GM12878 (cell line): ENCODE data around the gene SSBP2. TPM values are rescaled to one million over a fixed set of nuclear protein-coding genes. Genes with fewer than 3 reads are reported as not detected.

Experiments
- CBFB ChIP-seq: IDR thresholded peaks from 2 replicates; pipeline ENCODE4 v1.6.1; 2016; ENCODE audit warnings: antibody characterized with exemption, low read depth
- MYB ChIP-seq: fragments of 150-350 bp; IDR thresholded peaks from 2 replicates; pipeline ENCODE4 v1.6.1; 2014; ENCODE audit warnings: mild to moderate bottlenecking, low read depth, low read length, borderline replicate concordance
- MYC ChIP-seq: IDR thresholded peaks from 2 replicates; pipeline ENCODE4 v1.6.1; 2011; ENCODE audit warnings: mild to moderate bottlenecking, low read length, moderate library complexity, inconsistent platforms; ENCODE audit not compliant: insufficient read depth, insufficient replicate concordance, insufficient read length, severe bottlenecking
- NFIC ChIP-seq: IDR thresholded peaks from 2 replicates; pipeline ENCODE4 v1.6.1; 2012; ENCODE audit warnings: low read depth, mild to moderate bottlenecking, inconsistent platforms, low read length, moderate library complexity
- PBX3 ChIP-seq: IDR thresholded peaks from 2 replicates; pipeline ENCODE4 v1.6.1; 2011; ENCODE audit warnings: mild to moderate bottlenecking, low read depth, low read length, moderate library complexity; ENCODE audit not compliant: insufficient replicate concordance
- PRDM15 ChIP-seq: fragments of 450-650 bp; formaldehyde crosslinking; IDR thresholded peaks from 2 replicates; pipeline ENCODE4 v1.4.0; 2020; ENCODE audit warnings: mild to moderate bottlenecking, moderate library complexity
- SIX5 ChIP-seq: IDR thresholded peaks from 2 replicates; pipeline ENCODE4 v1.6.1; 2011; ENCODE audit warnings: mild to moderate bottlenecking, low read depth, low read length, moderate library complexity; ENCODE audit not compliant: severe bottlenecking
- polyA plus RNA-seq, 11 experiments: library from polyadenylated mRNA; depleted of rRNA in 4 of 11; unstranded in 6 of 11; stranded (reverse) in 5 of 11; fragments of >200 nt; fragmentation: Nextera tagmentation in 4 of 11; fragmentation: Illumina TruSeq in 1 of 11; extraction: Ambion mirVana in 4 of 11; extraction: Trizol in 1 of 11; gene quantifications; 1 replicate in 1 of 11; 2 replicates in 10 of 11; pipeline versions ENCODE4 v1.2.1 to v1.2.3, GENCODE V29; 2011 to 2016; ENCODE audit warnings: inconsistent platforms in 2 of 11, missing spikeins in 2 of 11, low read depth in 1 of 11
- total RNA-seq, 4 experiments: library from RNA; depleted of rRNA in 3 of 4; stranded (reverse); fragments of >200 nt in 3 of 4; fragmentation: Illumina TruSeq in 1 of 4; extraction: Trizol in 1 of 4; gene quantifications; 2 replicates each; pipeline versions ENCODE4 v1.2.1 to v1.2.3, GENCODE V29; 2013 to 2021
- TF ChIP-seq, protein P1 (sequence below): fragments of 150-350 bp; IDR thresholded peaks from 2 replicates; pipeline ENCODE4 v1.6.1; 2016; ENCODE audit warnings: low read depth, low read length

SSBP2 gene
- total and polyA plus RNA-seq, 10 of the 15 experiments (the other 5 are each of a cell fraction or from before 2014, with no cell fraction given), result 52.2 to 132 (median 110) TPM

DNA sequence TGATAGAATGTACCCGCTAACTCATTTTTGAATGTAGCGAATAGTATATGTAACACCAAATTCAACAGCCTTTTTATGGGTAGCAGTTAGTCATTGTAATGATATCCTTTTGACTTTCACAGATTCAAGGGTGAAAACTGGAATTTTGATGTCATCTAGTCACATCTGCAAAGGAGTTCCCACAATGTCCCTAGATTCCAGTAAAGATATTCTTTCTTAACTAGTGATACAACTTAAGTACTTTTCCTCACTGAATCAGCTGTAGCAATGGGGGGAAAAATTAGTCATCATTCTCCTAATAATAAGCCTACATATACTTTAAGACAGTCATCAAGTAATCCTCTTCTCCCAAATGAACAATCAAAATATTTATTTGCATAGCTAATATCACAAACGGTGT, 11.5 kb upstream of the SSBP2 start (continued):
- TF ChIP-seq MYB (no peak), PBX3 (no peak), MYC (no peak), PRDM15 (CRISPR knock-in tag) (no peak), CBFB (no peak), NFIC (no peak), SIX5 (no peak)
- TF ChIP-seq, protein P1, sequence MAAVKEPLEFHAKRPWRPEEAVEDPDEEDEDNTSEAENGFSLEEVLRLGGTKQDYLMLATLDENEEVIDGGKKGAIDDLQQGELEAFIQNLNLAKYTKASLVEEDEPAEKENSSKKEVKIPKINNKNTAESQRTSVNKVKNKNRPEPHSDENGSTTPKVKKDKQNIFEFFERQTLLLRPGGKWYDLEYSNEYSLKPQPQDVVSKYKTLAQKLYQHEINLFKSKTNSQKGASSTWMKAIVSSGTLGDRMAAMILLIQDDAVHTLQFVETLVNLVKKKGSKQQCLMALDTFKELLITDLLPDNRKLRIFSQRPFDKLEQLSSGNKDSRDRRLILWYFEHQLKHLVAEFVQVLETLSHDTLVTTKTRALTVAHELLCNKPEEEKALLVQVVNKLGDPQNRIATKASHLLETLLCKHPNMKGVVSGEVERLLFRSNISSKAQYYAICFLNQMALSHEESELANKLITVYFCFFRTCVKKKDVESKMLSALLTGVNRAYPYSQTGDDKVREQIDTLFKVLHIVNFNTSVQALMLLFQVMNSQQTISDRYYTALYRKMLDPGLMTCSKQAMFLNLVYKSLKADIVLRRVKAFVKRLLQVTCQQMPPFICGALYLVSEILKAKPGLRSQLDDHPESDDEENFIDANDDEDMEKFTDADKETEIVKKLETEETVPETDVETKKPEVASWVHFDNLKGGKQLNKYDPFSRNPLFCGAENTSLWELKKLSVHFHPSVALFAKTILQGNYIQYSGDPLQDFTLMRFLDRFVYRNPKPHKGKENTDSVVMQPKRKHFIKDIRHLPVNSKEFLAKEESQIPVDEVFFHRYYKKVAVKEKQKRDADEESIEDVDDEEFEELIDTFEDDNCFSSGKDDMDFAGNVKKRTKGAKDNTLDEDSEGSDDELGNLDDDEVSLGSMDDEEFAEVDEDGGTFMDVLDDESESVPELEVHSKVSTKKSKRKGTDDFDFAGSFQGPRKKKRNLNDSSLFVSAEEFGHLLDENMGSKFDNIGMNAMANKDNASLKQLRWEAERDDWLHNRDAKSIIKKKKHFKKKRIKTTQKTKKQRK, result no peak
